Gastroesophageal sphincter (tissue), 4 donors: ENCODE data around the gene DYNC2I2. TPM values are rescaled to one million over a fixed set of nuclear protein-coding genes. Genes with fewer than 3 reads are reported as not detected.

Source experiments
- ATAC-seq: fragments of 150-250 bp; one replicate; pipeline ENCODE4 v1.9.1; 2016; ENCODE audit warnings: mild to moderate bottlenecking, moderate library complexity
- H3K27ac ChIP-seq, 4 donors: fragments of 200-600 bp; sonication (generic) in 3 of 4; 1 replicate in 3 of 4; 2 replicates in 1 of 4; pipeline ENCODE4 v1.5.1; 2016 to 2019
- H3K27me3 ChIP-seq: fragments of 200-600 bp; sonication (generic); one replicate; pipeline ENCODE4 v1.5.1; 2019
- H3K36me3 ChIP-seq, 2 donors: fragments of 200-600 bp; sonication (generic); one replicate each; pipeline ENCODE4 v1.5.1; 2019; ENCODE audit warnings: control low read depth in 1 of 2
- H3K4me1 ChIP-seq, 3 donors: fragments of 200-600 bp; sonication (generic); 1 replicate in 2 of 3; 2 replicates in 1 of 3; pipeline ENCODE4 v1.5.1; 2016 to 2019; ENCODE audit warnings: control low read depth in 2 of 3
- H3K4me3 ChIP-seq, 2 donors: fragments of 200-600 bp; sonication (generic); one replicate each; pipeline ENCODE4 v1.5.1; 2019; ENCODE audit warnings: mild to moderate bottlenecking in 1 of 2, moderate library complexity in 1 of 2
- H3K9me3 ChIP-seq, 3 donors: fragments of 200-600 bp; sonication (generic); one replicate each; pipeline ENCODE4 v1.5.1; 2017 to 2019; ENCODE audit warnings: control low read depth in 2 of 3
- CTCF ChIP-seq, 4 experiments: fragments of 200-600 bp in 2 of 4; fragments of 450-650 bp in 2 of 4; sonication (generic) in 1 of 4; IDR thresholded peaks; one replicate each; pipeline ENCODE4 v1.5.1; 2017 to 2019; ENCODE audit warnings: antibody characterized with exemption in 4 of 4, mild to moderate bottlenecking in 2 of 4, moderate library complexity in 2 of 4
- EP300 ChIP-seq: sonication (generic); formaldehyde crosslinking; IDR thresholded peaks from one replicate; pipeline ENCODE4 v1.6.1; 2017; ENCODE audit warnings: antibody characterized with exemption, mild to moderate bottlenecking
- POLR2A ChIP-seq, 2 donors: fragments of 450-650 bp; IDR thresholded peaks; one replicate each; pipeline ENCODE4 v1.6.1; 2017; ENCODE audit warnings: antibody characterized with exemption in 2 of 2, mild to moderate bottlenecking in 2 of 2, moderate library complexity in 1 of 2
- POLR2AphosphoS5 ChIP-seq: sonication (generic); formaldehyde crosslinking; IDR thresholded peaks from one replicate; pipeline ENCODE4 v1.6.1; 2017; ENCODE audit warnings: antibody characterized with exemption
- WGBS, 2 donors: methylation state at CpG; one replicate each; pipeline ENCODE4 v1.1.5; 2018; ENCODE audit warnings: low coverage in 1 of 2; 5-methylcytosine and 5-hydroxymethylcytosine counted together
- total RNA-seq, 4 donors: library from RNA; depleted of rRNA; stranded (reverse); fragments of >200 nt; gene quantifications; one replicate each; pipeline ENCODE4 v1.1.0, GENCODE V29; 2016

Gene DYNC2I2
- total RNA-seq, 4 donors from 2014 or later, result 28.3 to 47.0 (median 37.7) TPM

GRCh38 chr9:128689293-128689774 is 32.7 kb upstream of the DYNC2I2 start:
- no peaks in the 10 kb centered on the region for H3K9me3 ChIP-seq
- H3K4me1 ChIP-seq, result peaks cover 4 to 43% (median 21%) of the 10 kb centered on the region in 3 donors
- peak overlapping the region; percentile 69 to 95 for H3K4me3 ChIP-seq
- peak overlapping the region; percentile 82 to 99 (median 96) for H3K27ac ChIP-seq
- TF ChIP-seq POLR2A (IDR thresholded peaks at IDR 0.05) (peak in 1 of 2 donors; percentile 92), POLR2AphosphoS5 (no peak)
- H3K27me3 ChIP-seq, result no peaks in the 10 kb centered on the region
- no CpG with 5 or more reads among the region's 80 CpGs for WGBS, 2 donors
- peak; percentile 40 for ATAC-seq
- H3K36me3 ChIP-seq, result peaks cover 2 to 29% of the 10 kb centered on the region in 2 donors

- Histone ChIP-seq H3K27ac (peak within 1 kb of the TSS; percentile 91 to 99 (median 96)), H3K4me3 (peak within 1 kb of the TSS; percentile 71 to 95), H3K4me1 (peaks cover 4 to 49% (median 21%) of the 10 kb centered on the region in 3 donors), H3K9me3 (no peaks in the 10 kb centered on the region), H3K36me3 (peaks cover 0 to 23% of the 10 kb centered on the region in 2 donors), H3K27me3 (no peaks in the 10 kb centered on the region)
- WGBS, 2 donors, result 50 to 60% methylated on average over 1 to 4 of the region's 93 CpGs
- ATAC-seq, result peak; percentile 96
- TF ChIP-seq EP300 (no peak), CTCF (IDR thresholded peaks at IDR 0.05) (peak in 1 of 4 experiments; percentile 26), POLR2A (IDR thresholded peaks at IDR 0.05) (peak in 1 of 2 donors; percentile 97), POLR2AphosphoS5 (peak; percentile 89)
Measured at GRCh38 chr9:128688501-128689292, 32.0 kb upstream of the DYNC2I2 start, which contains the start of gene SET. Gene SET, plus strand, starts transcription at chr9:128689222. Its CDS starts 361 bp downstream, at chr9:128689583.

- 88 to 100% methylated on average over 3 of the region's 4 CpGs for WGBS, 2 donors
Measured at GRCh38 chr9:128687453-128687852, 30.8 kb upstream of the DYNC2I2 start.

GRCh38 chr9:128685636-128686489 is 29.2 kb upstream of the DYNC2I2 start:
- no peak overlapping the region for H3K27ac ChIP-seq
- TF ChIP-seq CTCF (IDR thresholded peaks at IDR 0.05) (no peak), POLR2AphosphoS5 (no peak), EP300 (no peak), POLR2A (IDR thresholded peaks at IDR 0.05) (no peak)
- H3K4me1 ChIP-seq, result peaks cover 4 to 46% (median 17%) of the 10 kb centered on the region in 3 donors
- no peaks in the 10 kb centered on the region for H3K27me3 ChIP-seq
- no peak for ATAC-seq
- H3K36me3 ChIP-seq, result no peaks in the 10 kb centered on the region
- H3K9me3 ChIP-seq, result no peaks in the 10 kb centered on the region
- 41 to 47% methylated on average over 3 of the region's 17 CpGs for WGBS, 2 donors
- H3K4me3 ChIP-seq, result no peak overlapping the region

More at GRCh38 chr9:128687453-128687852, 30.8 kb upstream of the DYNC2I2 start:
- Histone ChIP-seq H3K4me3 (no peak overlapping the region), H3K9me3 (no peaks in the 10 kb centered on the region), H3K36me3 (peaks cover 0 to 11% of the 10 kb centered on the region in 2 donors), H3K4me1 (peaks cover 4 to 59% (median 21%) of the 10 kb centered on the region in 3 donors), H3K27ac (no peak overlapping the region), H3K27me3 (no peaks in the 10 kb centered on the region)
- no peak for TF ChIP-seq POLR2A (IDR thresholded peaks at IDR 0.05)
- TF ChIP-seq POLR2AphosphoS5, result no peak
- no peak for TF ChIP-seq CTCF (IDR thresholded peaks at IDR 0.05)
- no peak for TF ChIP-seq EP300
- no peak for ATAC-seq
